Astrocyte of the spinal cord (primary cell): ENCODE results near the gene SPINT1.

Source experiments
- DNase-seq: peaks from one replicate; pipeline ENCODE4 v3.0.0; 2011; ENCODE audit warnings: low read depth, low spot score
- H3K4me3 ChIP-seq: 2 replicates; pipeline ENCODE4 v1.5.1; 2011; ENCODE audit warnings: low read depth, mild to moderate bottlenecking, low read length, moderate library complexity
- in situ Hi-C: cut with HindIII; loops from 2 replicates; pipeline ENCODE4 v1.10.0; 2017; ENCODE audit warnings: low sequenced_read_pairs
- TF ChIP-seq, protein P1 (sequence below): IDR thresholded peaks from 2 replicates; pipeline ENCODE4 v1.5.1; 2012; ENCODE audit warnings: low read depth, mild to moderate bottlenecking, low read length, inconsistent platforms

Gene SPINT1

DNA sequence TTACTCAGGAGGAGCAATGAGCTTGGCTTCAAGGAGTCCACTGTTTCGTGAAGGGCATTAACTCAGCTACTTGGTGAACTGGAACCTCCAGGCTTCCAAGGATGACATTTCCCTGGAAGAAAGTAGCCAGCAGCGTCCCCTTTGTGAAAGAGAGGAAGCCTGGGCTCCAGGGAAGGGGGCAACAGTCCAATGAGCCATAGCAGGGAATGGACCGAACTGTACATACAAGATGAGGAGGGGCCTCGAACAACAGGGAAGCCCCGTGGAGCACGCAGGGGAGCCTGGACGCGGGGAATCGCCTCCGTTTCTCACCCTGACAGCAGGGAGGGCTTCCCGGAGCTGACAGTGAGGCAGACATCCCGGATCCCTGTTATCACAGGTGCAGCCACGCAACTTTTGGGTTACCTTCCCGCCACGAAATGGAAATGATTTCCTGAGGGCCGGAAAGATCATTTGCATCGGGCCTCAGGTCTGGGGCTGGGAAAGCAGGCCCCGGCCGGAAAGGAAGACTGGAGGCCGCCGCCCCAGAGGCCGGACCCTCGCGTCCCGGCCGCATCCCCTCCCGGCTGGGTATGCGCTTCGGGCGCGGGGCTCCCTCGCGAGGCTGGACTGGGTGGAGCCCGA lies 475 bp upstream of the SPINT1 start:
- in situ Hi-C loops = no loop called here
- DNase-seq = no peak
- TF ChIP-seq, protein P1, sequence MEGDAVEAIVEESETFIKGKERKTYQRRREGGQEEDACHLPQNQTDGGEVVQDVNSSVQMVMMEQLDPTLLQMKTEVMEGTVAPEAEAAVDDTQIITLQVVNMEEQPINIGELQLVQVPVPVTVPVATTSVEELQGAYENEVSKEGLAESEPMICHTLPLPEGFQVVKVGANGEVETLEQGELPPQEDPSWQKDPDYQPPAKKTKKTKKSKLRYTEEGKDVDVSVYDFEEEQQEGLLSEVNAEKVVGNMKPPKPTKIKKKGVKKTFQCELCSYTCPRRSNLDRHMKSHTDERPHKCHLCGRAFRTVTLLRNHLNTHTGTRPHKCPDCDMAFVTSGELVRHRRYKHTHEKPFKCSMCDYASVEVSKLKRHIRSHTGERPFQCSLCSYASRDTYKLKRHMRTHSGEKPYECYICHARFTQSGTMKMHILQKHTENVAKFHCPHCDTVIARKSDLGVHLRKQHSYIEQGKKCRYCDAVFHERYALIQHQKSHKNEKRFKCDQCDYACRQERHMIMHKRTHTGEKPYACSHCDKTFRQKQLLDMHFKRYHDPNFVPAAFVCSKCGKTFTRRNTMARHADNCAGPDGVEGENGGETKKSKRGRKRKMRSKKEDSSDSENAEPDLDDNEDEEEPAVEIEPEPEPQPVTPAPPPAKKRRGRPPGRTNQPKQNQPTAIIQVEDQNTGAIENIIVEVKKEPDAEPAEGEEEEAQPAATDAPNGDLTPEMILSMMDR = no peak
- no peak overlapping the region for H3K4me3 ChIP-seq

GRCh38 chr15:40844696-40845030 lies 815 bp downstream of the SPINT1 start:
- in situ Hi-C loops = no loop called here
- peak overlapping the region; percentile 27 for H3K4me3 ChIP-seq
- DNase-seq = no peak
- TF ChIP-seq, protein P1 = no peak

GRCh38 chr15:40845036-40845435 lies 1.2 kb downstream of the SPINT1 start:
- in situ Hi-C loops = no loop called here
- TF ChIP-seq, protein P1 = no peak
- DNase-seq = no peak
- H3K4me3 ChIP-seq = no peak overlapping the region

DNA sequence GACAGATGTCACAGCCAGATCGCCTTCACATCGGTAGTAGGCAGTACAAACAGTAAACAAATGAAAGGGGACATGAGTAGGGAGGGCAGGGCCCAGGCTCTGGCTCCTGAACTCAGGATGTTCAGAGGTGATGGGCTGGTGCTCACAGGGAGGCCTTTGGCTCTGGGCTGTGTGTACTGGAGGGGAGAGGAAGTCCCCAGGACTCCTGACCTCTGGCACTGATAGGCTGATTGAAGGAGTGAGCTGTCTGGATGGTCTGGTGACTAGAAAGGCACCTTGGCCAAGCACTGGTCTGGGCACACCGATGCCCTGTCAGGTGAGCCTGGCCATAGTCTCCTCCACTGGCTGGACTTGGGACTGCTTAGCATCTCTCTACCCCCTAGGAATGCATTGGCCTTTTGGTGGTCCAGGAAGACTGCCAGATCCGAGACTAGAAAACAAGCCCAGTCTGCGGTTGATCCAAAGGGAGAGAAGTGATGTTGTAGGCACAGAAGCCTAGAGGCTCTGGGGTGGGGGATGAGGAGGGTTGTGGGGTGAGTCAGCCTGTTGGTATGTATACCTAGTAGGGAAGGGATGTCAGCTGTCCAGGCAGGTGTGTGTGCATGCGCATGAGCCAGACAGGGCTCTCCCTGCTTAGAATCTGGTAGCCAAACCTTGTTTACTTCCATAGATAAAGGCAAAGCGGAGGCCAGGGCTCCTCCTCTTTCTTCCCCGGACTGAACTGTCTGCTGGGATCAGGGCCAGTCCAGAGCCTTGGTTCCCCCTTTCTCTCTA lies 1.9 kb downstream of the SPINT1 start:
- no peak overlapping the region for H3K4me3 ChIP-seq
- in situ Hi-C loops = no loop called here
- TF ChIP-seq, protein P1 = no peak
- no peak for DNase-seq

GRCh38 chr15:40846841-40847222 lies 3.0 kb downstream of the SPINT1 start:
- TF ChIP-seq, protein P1 = no peak
- in situ Hi-C loops = no loop called here
- DNase-seq = no peak
- H3K4me3 ChIP-seq = no peak overlapping the region

- in situ Hi-C loops = no loop called here
- no peak overlapping the region for H3K4me3 ChIP-seq
- DNase-seq = no peak
- TF ChIP-seq, protein P1 = no peak
Observed at GRCh38 chr15:40847223-40847961, 3.5 kb downstream of the SPINT1 start.
